Stimulated activated CD4-positive, alpha-beta T cell treated with anti-CD3 and anti-CD28 coated beads, Interleukin-2, amount 100 ng/mL, for 48 hours (primary cell): ENCODE data around the gene PRDM1.
A peak's percentile ranks its signal among the peaks of the same experiment; 100 is the strongest.

ENCODE experiments used
- DNase-seq, 2 donors: peaks; one replicate each; pipeline ENCODE4 v3.0.0-alpha.2; 2020

PRDM1 gene

GRCh38 chr6:106098383-106099234 lies 12.5 kb downstream of the PRDM1 start:
- DNase-seq, result peak; percentile 61 to 73

GRCh38 chr6:106099235-106099537 lies 13.1 kb downstream of the PRDM1 start:
- DNase-seq, result no peak

GRCh38 chr6:106100755-106101154 lies 14.6 kb downstream of the PRDM1 start:
- DNase-seq, result no peak

- no peak for DNase-seq
Measured at GRCh38 chr6:106101466-106101865, 15.3 kb downstream of the PRDM1 start.

- peak; percentile 46 to 58 for DNase-seq
Measured at GRCh38 chr6:106102034-106102433, 15.9 kb downstream of the PRDM1 start.

DNA sequence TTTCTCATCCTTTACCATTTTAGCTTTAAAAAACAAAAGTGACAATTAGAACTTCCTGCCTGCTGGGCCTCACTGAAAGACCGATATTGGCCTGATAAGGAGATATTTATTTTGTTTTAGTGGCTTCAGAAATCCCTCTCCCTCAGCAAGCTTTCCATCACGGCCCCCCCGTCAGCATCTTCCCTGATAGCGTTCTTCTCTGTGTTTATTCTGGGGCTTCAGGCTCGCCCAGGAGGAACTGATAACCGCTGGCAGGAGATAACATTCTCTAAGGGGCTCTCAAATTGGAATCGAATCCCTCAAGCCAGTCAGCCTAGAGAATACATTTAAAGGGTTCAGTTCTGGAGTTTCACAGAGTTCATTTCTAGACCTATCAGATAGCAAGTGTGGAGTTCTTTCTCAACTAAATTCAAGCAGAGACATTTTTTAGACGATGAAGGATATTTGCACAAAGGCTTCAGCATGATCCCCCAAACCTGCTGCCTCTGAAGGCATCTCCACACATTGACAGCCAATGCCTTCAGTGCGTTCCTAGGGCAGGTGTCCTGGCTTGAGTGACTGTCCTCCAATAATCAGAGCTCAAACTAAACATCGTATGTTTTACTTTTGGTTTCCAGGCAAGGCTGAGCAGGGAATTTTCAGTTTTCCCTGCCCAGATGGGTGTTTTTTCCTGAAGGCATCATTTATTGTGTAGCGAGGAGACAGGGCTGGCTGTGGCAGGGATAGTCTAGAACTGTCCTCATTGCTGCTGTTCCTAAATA lies 17.0 kb downstream of the PRDM1 start:
- DNase-seq, result no peak

- DNase-seq, result no peak
Measured at GRCh38 chr6:106103728-106104109, 17.6 kb downstream of the PRDM1 start.

DNA sequence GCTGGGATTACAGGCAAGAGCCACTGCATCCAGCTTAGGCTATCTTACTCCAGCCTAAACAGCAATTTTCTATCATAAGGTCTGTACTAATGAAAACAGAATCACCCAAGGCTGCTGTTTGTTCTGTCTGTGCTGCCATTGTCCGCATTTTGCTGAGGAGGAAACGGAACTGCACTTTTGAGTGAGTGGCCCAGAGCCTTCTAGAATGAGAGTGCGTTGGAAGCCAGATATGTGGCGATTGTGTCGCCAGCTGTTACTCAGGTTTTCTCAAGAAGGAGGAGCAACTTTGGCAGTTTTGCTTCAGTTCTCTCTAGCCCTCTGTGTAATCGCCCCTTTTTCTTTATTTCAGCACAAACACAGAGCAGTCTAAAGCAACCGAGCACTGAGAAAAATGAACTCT lies 18.3 kb downstream of the PRDM1 start:
- no peak for DNase-seq

DNA sequence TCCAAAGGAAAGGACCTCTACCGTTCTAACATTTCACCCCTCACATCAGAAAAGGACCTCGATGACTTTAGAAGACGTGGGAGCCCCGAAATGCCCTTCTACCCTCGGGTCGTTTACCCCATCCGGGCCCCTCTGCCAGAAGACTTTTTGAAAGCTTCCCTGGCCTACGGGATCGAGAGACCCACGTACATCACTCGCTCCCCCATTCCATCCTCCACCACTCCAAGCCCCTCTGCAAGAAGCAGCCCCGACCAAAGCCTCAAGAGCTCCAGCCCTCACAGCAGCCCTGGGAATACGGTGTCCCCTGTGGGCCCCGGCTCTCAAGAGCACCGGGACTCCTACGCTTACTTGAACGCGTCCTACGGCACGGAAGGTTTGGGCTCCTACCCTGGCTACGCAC lies 18.8 kb downstream of the PRDM1 start:
- DNase-seq, result no peak

DNA sequence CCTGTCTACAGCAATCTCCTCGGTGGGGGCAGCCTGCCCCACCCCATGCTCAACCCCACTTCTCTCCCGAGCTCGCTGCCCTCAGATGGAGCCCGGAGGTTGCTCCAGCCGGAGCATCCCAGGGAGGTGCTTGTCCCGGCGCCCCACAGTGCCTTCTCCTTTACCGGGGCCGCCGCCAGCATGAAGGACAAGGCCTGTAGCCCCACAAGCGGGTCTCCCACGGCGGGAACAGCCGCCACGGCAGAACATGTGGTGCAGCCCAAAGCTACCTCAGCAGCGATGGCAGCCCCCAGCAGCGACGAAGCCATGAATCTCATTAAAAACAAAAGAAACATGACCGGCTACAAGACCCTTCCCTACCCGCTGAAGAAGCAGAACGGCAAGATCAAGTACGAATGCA lies 19.4 kb downstream of the PRDM1 start:
- no peak for DNase-seq

DNA sequence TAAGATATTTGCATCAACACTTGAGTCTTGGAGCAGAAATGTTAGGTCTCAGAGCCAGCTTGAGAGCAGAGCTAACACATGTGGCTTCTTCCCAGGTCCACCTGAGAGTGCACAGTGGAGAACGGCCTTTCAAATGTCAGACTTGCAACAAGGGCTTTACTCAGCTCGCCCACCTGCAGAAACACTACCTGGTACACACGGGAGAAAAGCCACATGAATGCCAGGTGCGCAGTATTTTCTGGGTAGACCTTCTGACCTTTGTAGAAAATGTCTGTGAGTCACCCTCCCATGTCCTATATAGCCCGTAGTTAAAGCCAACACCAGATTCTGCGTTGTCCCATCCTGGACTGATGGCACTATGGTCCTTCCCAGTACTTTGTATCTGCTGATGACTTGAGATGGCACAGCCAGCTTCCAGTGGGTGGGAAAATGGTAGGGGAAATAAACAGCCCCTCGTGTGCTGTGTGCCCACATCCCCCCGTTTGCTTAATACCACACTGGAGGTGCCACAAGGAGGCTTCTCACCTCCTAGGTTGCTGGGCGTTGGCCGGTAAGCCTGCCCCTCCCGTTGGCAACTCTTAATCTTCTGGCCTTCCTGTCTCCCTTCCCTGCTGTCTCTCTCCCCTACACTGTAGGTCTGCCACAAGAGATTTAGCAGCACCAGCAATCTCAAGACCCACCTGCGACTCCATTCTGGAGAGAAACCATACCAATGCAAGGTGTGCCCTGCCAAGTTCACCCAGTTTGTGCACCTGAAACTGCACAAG lies 20.3 kb downstream of the PRDM1 start:
- DNase-seq, result no peak

- no peak for DNase-seq
Measured at GRCh38 chr6:106107043-106107613, 21.0 kb downstream of the PRDM1 start.

- DNase-seq, result no peak
Measured at GRCh38 chr6:106108129-106108528, 22.0 kb downstream of the PRDM1 start.

DNA sequence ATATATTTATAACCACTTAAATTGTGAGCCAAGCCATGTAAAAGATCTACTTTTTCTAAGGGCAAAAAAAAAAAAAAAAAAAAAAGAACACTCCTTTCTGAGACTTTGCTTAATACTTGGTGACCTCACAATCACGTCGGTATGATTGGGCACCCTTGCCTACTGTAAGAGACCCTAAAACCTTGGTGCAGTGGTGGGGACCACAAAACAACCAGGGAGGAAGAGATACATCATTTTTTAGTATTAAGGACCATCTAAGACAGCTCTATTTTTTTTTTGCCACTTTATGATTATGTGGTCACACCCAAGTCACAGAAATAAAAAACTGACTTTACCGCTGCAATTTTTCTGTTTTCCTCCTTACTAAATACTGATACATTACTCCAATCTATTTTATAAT lies 22.9 kb downstream of the PRDM1 start:
- no peak for DNase-seq

GRCh38 chr6:106110164-106110826 lies 24.2 kb downstream of the PRDM1 start:
- DNase-seq, result no peak

DNA sequence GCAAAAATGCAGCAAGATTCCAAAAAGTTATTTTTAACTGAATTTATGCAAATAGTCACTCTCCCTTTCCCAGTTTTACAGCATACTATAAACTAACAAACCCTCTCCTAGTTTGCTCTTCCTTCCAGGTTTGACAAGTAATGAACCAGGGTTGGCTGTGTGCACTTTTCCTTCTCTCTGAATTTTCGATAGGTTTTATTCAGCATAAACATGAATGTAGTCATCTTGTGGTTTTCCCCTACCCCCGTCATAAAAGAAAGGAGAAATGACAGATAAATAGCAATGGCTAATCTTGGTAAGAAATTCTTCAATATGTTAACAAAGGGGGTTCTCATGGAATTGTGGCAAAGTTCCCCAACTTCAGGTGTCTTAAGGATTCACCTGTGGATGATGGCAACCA lies 26.3 kb downstream of the PRDM1 start:
- no peak for DNase-seq

- DNase-seq, result no peak
Measured at GRCh38 chr6:106113256-106113959, 27.3 kb downstream of the PRDM1 start.

GRCh38 chr6:106114492-106114891 lies 28.4 kb downstream of the PRDM1 start:
- peak; percentile 62 to 63 for DNase-seq

DNA sequence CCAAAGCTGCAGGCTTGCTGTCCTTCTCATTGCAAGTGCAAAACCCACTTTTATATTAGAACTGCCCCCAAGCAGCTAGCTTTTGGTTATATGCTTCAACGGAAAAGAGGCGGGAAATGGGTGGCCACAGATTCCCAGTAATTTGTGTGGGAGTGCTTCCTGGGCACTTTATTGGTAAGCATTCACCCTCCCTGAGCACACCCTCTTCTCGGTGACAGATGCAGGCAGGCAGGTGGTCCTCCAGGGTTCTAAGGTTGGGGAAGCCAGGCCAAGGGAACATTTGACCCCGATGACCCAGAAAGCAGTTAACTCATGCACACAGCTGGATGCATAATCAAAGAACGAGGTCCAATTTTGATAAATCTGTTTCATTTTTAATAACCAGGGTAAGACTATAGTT lies 29.1 kb downstream of the PRDM1 start:
- no peak for DNase-seq

- DNase-seq, result no peak
Measured at GRCh38 chr6:106116125-106116832, 30.1 kb downstream of the PRDM1 start.

DNA sequence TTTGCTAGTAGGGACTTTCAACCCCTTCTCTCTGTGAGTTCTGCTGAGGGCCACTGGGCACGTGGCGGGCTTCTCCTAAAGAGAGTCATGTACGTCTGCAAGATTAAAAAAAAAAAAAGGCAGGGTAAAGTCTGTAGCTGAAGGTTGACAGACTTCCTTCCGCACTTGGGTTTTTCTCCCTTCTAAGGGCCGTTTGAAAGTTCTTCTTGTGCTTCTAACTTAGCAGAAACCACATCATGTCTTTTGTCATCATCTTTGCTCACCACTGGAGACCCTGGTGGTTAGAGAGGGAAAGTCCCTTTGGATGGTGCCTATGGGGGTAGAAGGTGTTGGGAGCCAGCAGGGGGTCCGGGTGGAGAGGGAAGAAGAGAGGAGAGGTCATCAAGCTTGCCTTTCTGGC lies 31.4 kb downstream of the PRDM1 start:
- no peak for DNase-seq
